GM19328 (cell line): ENCODE results near the gene GAPDHS.

ENCODE experiments used
- ATAC-seq: cut with Tn5 transposase; IDR thresholded peaks from one replicate; pipeline ENCODE4 v1.9.1; 2021; ENCODE audit warnings: mild to moderate bottlenecking, moderate library complexity; ENCODE audit not compliant: unreplicated experiment

GAPDHS gene

DNA sequence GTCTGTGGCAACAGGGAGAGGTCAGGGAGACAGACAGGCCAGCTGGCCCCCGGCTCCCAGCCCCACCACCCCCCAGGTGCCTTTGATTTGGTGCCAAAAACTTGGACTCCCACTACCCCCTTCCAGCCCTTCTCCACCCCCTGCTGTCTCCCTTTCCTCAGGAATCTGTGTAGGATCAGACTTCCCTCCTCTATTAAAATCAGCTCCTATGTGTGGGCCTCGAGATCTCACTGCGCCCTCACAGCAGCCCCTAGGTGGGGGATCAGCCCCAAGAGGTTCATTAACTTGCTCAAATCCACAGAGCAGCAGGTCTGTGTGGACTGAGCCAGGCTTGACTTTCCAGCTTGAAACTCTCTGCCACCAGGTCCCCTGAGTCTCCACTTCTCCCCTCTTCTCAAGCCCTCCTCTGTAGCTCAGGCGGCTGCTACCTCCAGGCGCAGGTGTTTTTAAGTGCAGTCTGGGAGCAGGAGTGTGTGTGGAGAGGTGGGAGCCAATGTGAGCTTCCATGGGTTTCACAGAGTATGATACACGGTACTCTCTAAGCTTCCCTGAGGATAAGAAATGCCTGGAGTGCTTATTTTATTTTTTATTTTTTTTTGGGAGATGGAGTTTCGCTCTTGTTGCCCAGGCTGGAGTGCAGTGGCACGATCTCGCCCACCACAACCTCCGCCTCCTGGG is 1.7 kb downstream of the GAPDHS start:
- no peak for ATAC-seq

DNA sequence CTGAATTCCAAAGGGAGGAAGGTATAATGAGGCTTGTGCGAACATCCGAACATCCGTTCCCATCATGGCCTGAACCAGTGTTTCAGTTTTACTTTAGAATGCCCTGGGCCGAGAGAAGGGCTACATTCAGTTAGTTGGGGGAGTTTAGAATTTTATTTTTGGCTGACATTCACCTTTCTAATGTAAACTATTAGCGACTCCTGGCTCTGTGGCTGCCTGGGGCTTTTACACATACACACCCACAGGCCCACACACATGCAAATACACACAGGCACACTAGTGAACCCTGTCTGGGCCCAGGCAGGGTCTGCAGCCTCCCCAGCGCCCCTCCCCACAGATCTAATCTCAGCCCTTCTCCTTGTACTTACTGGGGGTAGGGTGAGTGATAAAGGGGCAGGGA is 6.1 kb downstream of the GAPDHS start:
- ATAC-seq = no peak

DNA sequence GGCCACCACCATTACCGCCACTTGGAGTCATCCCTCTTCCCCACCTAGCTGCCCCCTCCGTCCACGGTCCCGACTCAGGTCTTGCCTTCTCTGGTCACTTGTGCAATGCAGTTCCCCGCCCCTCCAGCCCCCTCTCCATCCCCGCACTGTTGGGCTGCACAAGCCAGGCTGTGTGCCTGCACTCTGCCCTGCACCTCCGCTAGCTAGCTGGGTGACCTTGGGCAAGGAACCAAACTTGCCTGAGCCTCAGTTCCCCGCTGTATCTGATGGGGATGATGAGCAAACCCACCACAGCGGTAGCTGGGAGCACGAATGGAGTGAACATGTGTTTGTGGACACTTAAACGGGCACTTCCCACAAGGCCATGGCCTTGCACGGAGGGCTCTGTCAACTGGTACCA is 6.6 kb downstream of the GAPDHS start:
- ATAC-seq = no peak

DNA sequence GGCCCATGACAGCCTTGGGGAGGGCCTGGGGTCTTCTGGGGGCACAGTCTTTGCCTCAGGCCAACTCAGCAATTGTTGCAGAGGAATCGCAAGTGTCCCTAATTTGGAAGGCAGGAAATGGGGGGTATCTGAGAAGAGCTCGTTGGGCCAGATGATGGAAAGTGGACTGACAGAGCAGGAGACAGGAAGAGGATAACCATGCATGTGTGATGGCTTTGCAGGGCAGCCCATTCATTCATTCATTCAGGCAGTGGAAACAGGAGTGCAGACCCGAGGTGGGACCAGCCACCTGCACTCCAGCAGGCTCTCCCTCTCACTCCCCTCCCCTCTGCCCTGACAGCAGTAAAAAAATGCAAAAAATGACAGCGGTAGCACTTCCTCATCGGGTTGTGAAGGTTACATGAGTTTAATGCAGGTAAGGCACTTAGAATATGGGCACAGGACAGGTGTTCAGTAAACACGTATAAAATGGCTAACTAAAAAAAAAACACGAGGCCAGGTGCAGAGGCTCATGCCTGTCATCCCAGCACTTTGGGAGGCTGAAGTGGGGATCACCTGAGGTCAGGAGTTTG is 7.2 kb downstream of the GAPDHS start:
- ATAC-seq = no peak

DNA sequence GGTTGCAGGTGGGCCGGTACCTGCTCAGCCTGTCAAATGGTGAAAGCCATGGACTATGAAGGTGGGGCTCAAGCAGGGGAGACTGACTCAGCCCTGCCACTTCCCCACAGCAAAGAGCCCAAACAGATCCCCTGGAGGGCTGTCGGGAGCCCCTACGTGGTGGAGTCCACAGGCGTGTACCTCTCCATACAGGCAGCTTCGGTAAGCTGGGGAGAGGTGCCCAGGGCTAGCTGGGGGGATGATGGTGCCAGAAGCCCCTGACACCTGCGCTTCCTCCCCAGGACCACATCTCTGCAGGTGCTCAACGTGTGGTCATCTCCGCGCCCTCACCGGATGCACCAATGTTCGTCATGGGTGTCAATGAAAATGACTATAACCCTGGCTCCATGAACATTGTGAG is 9.0 kb downstream of the GAPDHS start:
- no peak for ATAC-seq

DNA sequence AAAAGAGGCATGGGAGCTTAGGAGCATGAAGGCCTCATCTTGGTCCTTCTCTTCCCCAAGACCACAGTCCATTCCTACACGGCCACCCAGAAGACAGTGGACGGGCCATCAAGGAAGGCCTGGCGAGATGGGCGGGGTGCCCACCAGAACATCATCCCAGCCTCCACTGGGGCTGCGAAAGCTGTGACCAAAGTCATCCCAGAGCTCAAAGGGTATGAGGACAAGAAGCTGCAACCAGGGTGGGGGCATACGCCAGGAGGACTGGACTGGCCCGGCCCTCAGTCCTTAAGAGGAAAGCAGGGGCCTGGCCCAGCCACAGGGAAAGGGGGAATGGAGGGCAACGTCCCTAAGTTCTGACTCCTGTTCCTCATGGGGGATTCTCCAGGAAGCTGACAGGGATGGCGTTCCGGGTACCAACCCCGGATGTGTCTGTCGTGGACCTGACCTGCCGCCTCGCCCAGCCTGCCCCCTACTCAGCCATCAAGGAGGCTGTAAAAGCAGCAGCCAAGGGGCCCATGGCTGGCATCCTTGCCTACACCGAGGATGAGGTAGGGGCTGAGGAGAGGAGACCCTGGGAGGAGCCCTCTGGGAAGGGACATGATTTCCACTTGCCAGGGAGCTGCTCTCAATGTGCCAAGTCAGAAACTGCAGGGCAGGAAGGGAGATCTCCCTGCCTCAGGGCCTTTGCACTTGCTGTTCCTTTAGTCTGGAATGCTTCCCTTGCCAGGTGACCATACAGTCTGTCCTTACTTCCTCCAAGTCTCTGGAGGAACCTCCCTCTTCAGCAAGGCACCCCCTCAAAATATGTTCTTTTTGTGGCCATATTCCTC is 10.2 kb downstream of the GAPDHS start:
- no peak for ATAC-seq

DNA sequence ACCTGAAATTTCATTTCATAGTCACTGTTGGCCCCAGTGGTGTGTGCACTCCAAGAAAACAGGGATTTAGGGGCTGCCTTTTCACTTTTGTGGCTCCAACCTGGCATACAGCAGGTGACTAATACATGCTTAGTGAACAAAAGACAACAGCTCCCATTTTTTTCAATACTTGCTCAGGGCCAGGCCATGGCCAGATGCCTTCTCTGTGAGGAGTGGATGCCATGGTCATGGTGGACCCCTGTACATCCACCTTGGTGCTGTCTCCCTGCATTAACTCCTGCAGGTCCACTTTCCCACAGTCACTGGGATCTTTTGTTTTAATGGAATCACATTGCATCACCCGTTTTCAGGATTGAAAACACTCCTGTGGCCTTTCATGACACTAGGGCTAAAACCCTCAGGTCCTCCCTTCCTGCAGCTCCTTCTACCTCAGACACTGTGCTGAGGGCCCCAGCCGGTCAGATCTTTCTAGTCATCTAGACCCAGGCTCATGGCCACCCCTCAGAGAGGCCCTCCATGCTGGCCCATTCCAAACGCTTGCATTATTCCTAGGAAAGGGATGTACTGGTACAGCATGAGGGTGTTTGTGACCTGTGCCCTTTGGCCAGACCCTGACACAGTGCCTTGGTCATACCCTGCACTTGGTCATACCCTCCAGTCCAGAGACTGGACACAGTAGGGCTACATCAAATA is 11.0 kb downstream of the GAPDHS start:
- ATAC-seq = no peak

DNA sequence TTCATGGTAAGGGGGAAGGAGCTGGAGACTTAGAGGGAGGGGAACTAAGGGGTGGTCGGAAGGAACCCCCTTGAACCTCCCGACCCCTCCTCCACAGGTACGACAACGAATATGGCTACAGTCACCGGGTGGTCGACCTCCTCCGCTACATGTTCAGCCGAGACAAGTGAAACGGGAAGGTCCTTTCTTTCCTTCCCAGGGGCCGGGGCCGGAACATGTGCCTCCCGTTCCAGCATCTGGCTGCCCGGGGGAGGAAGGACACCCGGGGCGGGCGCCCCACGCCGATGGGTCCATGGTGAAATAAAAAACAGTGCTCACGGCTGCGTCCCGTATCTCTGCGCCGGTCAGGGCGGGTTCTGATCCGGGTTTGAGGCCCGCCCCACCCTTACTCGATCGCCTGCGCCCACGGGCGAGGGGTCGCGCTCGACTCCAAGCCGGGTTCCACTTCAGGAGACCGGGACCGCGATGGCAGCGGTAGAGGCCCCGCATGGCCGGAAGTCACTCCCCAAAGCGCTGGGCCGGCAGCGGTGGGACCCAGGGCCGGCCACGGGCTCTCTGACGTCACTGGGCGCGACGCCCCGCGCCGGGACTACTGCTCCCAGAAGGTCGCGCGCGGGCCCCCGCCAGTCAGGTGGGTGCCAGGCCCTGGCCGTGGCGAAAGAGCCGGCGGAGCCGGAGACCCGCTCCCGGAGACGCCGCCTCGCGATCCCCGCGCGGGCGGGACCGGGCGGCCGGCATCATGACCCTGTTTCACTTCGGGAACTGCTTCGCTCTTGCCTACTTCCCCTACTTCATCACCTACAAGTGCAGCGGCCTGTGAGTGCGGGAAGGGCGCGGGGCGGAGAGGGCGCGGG is 12.0 kb downstream of the GAPDHS start, which contains the start of gene TMEM147:
Gene TMEM147 (plus strand): TSS at position 626 of the 854 bp plus-strand sequence. CDS start 114 bp downstream, at position 740.
- ATAC-seq = peak; percentile 78

DNA sequence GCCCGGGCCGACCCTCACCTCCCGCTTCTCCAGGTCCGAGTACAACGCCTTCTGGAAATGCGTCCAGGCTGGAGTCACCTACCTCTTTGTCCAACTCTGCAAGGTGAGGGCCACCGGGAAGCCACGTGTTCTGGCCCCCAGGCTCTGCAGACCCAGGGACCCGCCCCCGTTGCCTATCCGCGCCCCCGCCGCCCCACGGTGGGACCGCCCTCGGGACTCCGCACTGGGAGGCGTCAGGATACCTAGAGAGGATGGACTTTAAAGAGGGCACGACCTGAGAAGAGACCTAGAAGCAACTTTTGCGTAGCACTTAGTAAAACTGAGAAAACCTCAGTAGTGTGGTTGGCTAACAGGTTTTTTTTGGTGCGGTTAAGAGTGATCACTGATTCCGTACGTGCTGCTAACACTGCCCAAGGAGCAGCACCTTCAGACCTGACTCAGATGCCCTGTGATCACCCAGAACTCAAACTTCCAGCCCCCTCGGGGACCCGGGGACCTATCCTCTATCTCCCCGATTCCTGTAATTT is 12.7 kb downstream of the GAPDHS start:
- peak; percentile 26 for ATAC-seq

DNA sequence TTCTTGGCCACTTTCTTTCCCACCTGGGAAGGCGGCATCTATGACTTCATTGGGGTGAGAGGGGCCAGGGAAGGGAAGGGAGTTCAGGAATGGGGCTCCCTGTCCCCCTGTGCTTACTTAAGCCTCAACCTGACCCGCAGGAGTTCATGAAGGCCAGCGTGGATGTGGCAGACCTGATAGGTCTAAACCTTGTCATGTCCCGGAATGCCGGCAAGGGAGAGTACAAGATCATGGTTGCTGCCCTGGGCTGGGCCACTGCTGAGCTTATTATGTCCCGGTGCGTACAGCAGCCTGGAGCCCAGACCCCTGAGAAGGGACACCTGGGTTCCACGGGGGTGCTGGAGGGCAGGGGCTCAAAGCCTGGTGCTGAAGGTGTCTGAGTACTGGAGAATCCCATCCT is 13.3 kb downstream of the GAPDHS start:
- ATAC-seq = no peak

DNA sequence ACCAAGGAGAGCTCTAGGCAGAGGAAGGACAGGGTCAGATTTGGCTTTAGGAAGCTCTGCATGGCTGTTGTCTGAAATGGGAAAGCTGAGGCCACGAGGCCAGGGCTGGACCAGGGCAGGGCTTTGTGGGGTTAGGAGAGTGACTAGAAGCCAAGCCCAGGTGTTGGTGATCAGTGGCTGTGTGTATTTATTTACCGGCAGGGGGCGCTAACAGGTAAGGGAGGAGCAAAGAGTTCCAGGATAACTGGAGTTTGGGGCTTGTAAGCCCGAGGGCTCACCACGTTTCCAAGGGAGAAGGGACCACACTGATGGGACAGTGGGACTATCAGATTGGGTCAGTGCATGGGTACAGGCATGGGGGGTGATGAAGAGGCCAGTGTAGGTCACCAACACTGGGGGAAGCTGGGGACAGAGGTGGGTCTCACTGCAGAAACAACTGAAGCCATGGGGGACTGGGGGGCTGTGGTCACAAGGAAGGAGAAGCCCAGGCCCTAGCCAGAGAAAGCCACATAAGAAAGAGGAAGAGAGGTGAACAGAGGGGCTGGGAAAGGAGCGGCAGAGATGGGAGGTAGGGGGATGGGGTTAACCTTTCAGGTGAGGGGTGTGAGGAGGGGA is 16.0 kb downstream of the GAPDHS start:
- ATAC-seq = no peak

DNA sequence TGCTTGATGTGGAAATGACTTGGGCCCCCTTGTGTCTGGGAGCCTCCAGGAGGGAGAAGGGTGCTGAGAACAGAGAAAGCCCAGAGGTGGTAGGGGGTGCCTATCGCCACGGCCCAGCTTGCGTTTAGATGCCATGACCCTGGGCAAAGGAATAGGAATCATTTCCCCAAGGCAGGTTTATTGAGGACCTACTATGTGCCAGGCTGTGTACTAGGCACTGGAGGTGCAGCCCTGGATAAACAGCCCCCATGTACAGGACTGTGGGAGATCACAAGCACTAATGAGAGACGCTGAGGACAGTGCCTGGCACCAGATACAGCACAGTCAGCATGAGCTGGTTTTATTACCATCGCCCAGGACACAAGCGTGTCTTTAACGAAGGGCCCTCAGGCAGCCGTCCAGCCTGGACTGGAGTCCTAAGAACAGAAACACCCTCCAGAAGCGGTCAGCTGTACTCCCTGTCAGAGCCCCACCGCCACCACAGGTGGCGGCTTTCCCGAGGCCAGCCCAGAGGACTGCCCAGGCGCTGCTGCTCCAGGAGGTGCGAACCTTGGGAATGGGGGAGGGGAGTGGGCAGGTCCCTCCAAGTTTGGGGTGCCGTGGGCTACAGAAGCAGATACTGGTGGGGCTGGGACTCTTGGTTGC is 16.7 kb downstream of the GAPDHS start:
- ATAC-seq = no peak

DNA sequence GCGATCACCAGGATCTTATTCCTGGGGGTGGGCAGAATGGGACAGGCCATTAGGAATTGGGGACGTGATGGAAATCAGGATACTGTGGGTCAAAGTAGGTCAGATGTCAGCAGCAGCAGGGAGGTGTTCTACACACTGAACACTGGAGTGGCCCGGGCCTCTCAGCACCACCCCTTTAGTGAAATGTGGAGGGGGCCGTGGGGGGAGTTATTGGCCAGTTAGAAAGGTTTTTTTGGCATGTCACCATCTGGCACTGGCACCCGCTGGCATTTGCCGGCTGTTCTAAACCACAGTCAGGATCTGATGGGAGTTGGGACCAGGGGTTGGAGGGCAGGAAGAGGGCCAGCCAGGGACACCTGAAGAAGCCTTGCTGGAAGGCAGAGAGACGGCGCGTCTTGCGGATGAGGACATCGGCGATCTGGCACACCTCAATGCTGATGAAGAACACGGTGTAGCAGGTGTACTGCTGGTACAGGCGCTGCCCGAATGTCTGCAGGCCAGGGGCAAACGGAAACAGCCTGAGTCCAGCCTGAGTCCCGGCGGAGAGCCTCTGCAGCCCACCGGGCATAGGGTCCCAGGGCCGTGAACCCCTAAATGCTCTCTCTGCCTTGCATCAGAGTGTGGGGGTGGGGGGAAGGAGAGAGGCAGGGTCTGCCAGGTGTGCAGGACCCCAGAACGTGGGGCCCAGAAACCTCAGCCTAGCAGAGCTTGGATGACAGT is 18.0 kb downstream of the GAPDHS start:
- ATAC-seq = no peak

DNA sequence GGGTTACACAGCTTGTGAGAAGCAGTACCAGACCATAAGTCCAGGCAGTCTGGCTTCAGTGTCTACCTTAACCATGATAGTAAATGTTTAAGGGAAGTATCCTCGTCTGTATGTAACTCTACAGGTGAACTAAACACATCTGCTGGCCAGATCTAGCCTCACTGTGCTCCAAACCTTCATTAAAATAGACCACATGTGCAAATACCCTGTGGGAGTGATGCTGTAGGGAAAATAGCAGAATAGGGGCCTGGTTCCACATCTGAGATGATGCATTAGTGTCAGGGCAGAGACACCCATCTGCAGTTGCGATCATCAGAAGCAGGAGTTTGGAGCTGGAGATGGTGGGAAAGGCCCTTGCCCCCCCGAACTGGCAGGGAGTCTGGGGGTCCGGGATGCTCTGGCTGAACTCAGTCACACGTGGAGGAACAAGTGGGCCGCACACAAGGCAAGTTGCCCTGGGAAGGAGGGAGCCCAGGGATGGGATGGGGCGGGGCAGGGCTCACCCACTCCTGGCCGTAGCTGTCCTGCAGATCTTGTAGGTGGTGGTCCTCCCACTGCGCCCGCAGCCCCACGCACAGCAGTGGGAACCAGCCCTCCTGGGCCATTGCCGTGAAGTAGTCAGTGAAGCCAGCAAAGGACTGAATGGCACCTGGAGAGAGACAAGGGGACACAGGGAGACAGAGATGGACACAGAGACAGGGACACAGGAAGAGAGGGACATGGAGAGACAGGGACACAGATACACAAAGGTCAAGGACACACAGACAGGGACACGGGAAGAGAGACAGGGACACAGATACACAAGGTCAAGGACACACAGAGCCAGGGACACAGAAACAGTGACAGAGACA is 19.5 kb downstream of the GAPDHS start:
- no peak for ATAC-seq

DNA sequence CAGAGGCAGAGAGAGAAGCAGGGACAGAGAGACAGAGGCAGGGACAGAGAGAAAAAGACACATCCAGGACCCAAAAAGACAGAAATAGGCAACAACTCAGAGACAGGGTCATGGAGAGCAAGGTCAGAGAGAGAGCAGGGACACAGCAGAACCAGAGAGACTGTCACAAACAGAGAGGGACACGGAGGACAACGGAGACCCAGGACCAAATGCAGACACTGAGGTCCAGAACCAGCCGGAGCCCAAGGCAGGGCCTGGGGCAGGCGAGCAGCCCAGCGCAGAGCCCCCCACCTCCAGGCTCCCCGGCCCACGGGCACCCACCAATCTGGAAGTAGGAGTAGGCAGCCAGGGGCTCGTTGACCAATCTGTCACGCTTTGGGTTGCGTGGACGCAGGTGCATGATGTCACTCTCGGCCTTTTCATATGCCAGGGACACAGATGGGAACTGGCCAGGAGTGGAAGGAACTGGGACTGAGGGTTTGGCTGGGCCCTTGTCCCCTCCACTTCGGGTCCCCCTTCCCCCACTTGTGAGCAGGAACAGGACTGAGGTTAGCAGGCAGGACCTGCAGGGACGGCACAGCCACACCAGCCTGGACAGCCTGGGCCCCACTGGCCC is 20.2 kb downstream of the GAPDHS start:
- ATAC-seq = no peak

DNA sequence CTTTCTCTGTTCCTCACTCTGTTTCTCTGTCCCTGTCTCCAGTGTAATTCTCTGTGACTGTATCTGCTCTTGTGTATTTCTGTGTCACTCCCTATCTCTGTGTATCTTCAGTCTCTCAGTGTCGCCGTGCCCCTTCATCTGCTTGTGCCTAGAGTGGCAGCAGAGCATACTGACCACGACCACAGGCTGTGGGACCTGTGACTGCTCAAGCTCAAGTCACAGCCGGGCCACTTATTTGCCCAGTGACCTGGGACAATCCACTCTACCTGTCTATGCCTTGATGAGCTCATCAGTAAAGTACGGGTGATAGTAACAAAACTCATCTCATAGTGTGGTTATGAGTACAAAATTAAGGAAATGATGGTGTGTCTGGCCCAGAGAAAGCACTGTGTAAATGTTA is 20.8 kb downstream of the GAPDHS start:
- ATAC-seq = no peak

DNA sequence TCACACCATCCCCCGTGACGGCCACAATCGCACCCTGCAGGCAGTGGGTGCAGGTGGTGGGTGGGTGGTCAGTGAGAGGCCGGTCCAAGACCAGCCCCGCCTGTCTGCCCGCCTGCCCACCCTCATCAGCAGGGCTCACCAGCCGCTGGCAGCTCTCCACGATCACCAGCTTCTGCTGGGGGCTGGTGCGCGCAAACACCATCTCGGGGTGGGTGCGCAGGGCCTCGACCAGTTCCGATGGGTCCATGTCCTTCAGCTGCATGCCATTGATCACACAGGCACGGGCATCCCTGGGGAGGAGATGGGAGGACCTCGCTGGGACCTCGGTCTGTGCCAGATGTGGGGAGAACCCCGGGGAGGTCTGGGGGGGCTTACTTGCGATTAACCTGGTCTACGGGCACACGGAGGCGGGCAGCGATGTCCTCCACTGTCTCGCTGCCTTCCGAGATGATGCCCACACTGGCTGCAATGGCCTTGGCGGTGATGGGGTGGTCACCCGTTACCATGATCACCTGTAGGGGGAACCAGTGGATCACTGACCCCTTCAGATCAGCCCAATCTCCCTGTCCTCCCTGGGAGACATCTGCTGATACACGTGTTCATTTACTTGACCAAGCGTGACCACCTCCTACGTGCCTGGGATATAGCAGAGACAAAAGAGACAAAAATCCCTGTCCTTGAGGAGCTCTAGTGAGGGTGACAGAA is 22.2 kb downstream of the GAPDHS start:
- ATAC-seq = no peak
